ENCODE results near the gene AUTS2.

GRCh38 chr7:69903410-69903809, 305.1 kb downstream of the AUTS2 start:
- TF ChIP-seq CTCF (IDR thresholded peaks at IDR 0.05) (no peak), POLR2A (IDR thresholded peaks at IDR 0.05) (no peak)

All from thyroid gland (tissue), 4 donors.